ENCODE measurements around the gene ARF4. TPM values are rescaled to one million over a fixed set of nuclear protein-coding genes. Genes with fewer than 3 reads are reported as not detected.

ARF4 gene
- total and polyA plus RNA-seq, 7 donors: 37.7 to 127 (median 54.3) TPM

DNA sequence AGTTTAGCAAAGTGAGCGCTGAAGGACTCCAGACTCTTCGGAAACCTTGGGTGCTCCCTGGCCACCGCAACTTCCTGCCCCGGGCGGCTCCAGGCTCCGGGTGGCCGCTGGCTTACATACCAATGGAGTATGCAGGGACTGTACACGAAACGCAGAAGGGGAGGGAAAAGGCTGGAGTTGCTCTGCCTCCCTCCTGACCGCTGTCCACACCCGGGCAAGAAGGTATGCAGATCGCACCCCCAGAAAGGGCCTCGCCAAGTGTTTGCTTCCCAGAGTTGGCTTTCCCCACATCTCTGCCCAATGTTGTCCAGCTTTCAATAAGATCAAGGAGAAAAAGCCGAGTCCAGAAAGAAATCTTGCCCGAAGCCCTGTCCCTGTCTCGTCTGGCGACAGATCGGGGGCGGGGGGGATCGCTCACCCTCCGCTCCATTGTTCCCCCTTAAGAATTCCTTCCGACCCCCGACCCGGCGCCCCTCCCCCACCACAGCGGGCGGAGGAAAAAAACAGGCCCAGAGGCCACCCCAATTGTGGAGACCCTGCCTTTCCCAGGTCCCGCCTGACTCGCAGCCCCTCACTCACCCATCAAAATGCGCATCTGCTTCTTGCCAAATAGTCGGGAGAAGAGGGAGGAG lies 533 bp downstream of the ARF4 start:
- WGBS, 3 donors: 0 to 1% (median 0%) methylated on average over 29 to 31 of the region's 31 CpGs
- intact Hi-C loops (cut with DNase I): loop anchor here (2.0 to 10.0 kb wide), 4 partner anchors 39 to 98 kb away; partner anchors contain the start of genes DENND6A (in 2 of the 2) and PDE12 (in 2 of the 2)
- H3K4me1 ChIP-seq: peaks cover 49% of the 10 kb centered on the region

DNA sequence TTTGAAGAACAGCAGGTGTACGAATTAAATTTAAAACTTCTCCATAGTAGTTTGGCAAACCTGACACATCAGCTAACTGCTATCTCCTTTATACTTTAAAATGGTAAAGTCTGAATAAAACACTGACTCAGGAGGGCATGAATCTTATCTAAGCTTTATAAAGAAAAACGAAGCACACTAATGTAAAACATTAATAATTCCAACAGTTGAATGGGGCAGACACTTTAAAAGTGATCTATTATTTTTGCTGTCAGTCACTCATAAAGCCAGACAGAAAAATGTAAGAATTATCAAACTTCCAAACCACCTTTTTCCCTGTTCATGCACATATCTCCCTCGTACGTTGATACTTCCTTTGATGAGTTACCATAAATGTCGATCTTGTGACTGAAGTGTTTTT lies 2.6 kb downstream of the ARF4 start:
- Histone ChIP-seq H3K36me3 (ENCODE audit: insufficient read depth in 1 of 2, low read depth in 1 of 2) (no peaks in the 10 kb centered on the region), H3K27ac (peak overlapping the region; percentile 98), H3K9me3 (no peaks in the 10 kb centered on the region), H3K27me3 (ENCODE audit: insufficient read depth in 3 of 3, low read length in 2 of 3) (no peaks in the 10 kb centered on the region), H3K4me3 (peak overlapping the region; percentile 93), H3K4me1 (peaks cover 48% of the 10 kb centered on the region)
- ATAC-seq (no peak), DNase-seq (no peak)
- WGBS, 3 donors: 34 to 55% (median 38%) methylated on average over 5 of the region's 5 CpGs
- intact Hi-C loops (cut with DNase I): loop anchor here in 1 of 2 donors (10.0 kb wide), 1 partner anchor 100 kb away; the partner anchor contains the start of gene DENND6A
- TF ChIP-seq, protein P1, sequence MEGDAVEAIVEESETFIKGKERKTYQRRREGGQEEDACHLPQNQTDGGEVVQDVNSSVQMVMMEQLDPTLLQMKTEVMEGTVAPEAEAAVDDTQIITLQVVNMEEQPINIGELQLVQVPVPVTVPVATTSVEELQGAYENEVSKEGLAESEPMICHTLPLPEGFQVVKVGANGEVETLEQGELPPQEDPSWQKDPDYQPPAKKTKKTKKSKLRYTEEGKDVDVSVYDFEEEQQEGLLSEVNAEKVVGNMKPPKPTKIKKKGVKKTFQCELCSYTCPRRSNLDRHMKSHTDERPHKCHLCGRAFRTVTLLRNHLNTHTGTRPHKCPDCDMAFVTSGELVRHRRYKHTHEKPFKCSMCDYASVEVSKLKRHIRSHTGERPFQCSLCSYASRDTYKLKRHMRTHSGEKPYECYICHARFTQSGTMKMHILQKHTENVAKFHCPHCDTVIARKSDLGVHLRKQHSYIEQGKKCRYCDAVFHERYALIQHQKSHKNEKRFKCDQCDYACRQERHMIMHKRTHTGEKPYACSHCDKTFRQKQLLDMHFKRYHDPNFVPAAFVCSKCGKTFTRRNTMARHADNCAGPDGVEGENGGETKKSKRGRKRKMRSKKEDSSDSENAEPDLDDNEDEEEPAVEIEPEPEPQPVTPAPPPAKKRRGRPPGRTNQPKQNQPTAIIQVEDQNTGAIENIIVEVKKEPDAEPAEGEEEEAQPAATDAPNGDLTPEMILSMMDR (IDR thresholded peaks at IDR 0.05): no peak

More for the DNA sequence above, 533 bp downstream of the ARF4 start:
- H3K36me3 ChIP-seq (ENCODE audit: insufficient read depth in 1 of 2, low read depth in 1 of 2): no peaks in the 10 kb centered on the region
- TF ChIP-seq, protein P1 (IDR thresholded peaks at IDR 0.05): no peak
- H3K27ac ChIP-seq: peak overlapping the region; percentile 98
- H3K9me3 ChIP-seq: no peaks in the 10 kb centered on the region
- H3K27me3 ChIP-seq (ENCODE audit: insufficient read depth in 3 of 3, low read length in 2 of 3): no peaks in the 10 kb centered on the region
- ATAC-seq: peak; percentile 54 to 76 (median 66)
- peak overlapping the region; percentile 93 for H3K4me3 ChIP-seq
- DNase-seq: peak; percentile 78 to 89

DNA sequence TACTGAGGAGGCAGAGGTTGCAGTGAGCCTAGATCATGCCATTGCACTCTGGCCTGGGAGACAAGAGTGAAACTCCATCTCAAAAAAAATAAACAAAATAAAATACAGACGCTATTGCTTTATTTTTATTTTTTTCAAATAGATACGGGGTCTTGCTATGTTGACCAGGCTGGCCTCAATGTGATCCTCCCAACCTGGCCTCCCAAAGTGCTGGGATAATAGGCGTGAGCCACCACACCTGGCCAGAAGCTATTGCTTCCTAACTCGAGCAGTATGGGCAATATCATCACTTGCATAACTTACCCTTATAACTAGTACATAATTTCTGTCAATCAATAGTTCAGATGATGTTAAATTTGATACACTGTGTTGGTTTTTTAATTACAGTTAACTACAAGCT lies 3.0 kb downstream of the ARF4 start:
- TF ChIP-seq, protein P1 (IDR thresholded peaks at IDR 0.05): no peak
- intact Hi-C loops (cut with DNase I): loop anchor here in 1 of 2 donors (10.0 kb wide), 1 partner anchor 101 kb away; the partner anchor contains the start of gene DENND6A
- 71 to 81% (median 73%) methylated on average over 4 of the region's 4 CpGs for WGBS, 3 donors
- H3K4me3 ChIP-seq: peak overlapping the region; percentile 93
- H3K4me1 ChIP-seq: peaks cover 44% of the 10 kb centered on the region
- H3K27me3 ChIP-seq (ENCODE audit: insufficient read depth in 3 of 3, low read length in 2 of 3): no peaks in the 10 kb centered on the region
- DNase-seq (no peak), ATAC-seq (no peak)
- peak overlapping the region; percentile 98 for H3K27ac ChIP-seq
- no peaks in the 10 kb centered on the region for H3K9me3 ChIP-seq
- no peaks in the 10 kb centered on the region for H3K36me3 ChIP-seq (ENCODE audit: insufficient read depth in 1 of 2, low read depth in 1 of 2)

DNA sequence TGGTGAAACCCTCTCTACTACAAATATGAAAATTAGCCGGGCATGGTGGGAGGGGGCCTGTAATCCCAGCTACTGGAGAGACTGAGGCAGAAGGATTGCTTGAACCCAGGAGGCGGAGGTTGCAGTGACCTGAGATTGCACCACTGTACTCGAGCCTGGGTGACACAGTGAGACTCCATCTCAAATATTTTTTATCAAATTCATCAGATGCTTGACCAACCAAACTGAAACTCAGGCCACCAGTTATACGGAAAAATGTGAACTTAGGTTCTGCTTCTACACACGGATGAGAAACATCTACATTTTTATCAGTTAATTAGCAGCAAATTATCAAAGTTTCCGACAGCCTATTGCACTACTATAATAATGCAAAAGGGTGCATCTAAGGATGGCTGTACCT lies 4.8 kb downstream of the ARF4 start:
- TF ChIP-seq, protein P1 (IDR thresholded peaks at IDR 0.05): no peak
- Histone ChIP-seq H3K4me1 (peaks cover 43% of the 10 kb centered on the region), H3K9me3 (no peaks in the 10 kb centered on the region), H3K27me3 (ENCODE audit: insufficient read depth in 3 of 3, low read length in 2 of 3) (no peaks in the 10 kb centered on the region), H3K27ac (no peak overlapping the region), H3K4me3 (no peak overlapping the region), H3K36me3 (ENCODE audit: insufficient read depth in 1 of 2, low read depth in 1 of 2) (no peaks in the 10 kb centered on the region)
- DNase-seq: no peak
- intact Hi-C loops (cut with DNase I): loop anchor here in 1 of 2 donors (10.0 kb wide), 1 partner anchor 102 kb away; the partner anchor contains the start of gene DENND6A
- ATAC-seq: no peak
- WGBS, 3 donors: 62 to 68% (median 63%) methylated on average over 6 of the region's 6 CpGs

Data from psoas muscle (tissue), 8 donors.